Loucy (cell line): ENCODE results near the gene MAPT.

ENCODE experiments used
- CTCF ChIP-seq: fragments of 200-600 bp; sonication (generic); conservative IDR thresholded peaks from 2 replicates; pipeline ENCODE4 v1.5.1; 2014; ENCODE audit warnings: mild to moderate bottlenecking, antibody characterized with exemption, low read length
- EZH2phosphoT487 ChIP-seq: fragments of 200-600 bp; IDR thresholded peaks from 2 replicates; pipeline ENCODE4 v1.6.1; 2018; ENCODE audit warnings: antibody characterized with exemption, mild to moderate bottlenecking, moderate library complexity, borderline replicate concordance

DNA sequence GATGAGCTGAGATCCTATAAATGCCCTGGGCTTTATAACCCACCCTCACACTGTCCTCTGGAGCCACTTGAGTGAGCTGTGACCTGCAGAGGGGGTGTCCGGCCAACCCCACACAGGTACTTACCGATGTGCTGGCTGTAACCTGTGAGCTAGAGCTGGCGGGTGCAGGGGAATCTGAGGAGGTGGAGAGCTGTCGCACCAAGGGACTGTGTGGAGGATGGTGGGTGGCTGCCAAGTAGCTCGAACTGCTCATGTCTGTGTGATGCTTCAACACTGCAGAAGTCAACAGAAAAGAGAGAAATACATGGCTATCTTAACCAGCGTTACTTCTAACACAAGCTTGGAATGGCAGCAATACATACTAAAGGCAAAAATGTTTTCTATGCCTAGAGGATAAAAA is 144.1 kb downstream of the MAPT start:
- TF ChIP-seq CTCF = no peak
- no peak for TF ChIP-seq EZH2phosphoT487
